HEK293 (cell line): ENCODE results near the gene FA2H.
"Not testable (repeated sequence)": the region's sequence is repeated elsewhere in the genome, so short reads cannot be mapped to it uniquely, and the experiment has no call there.

Experiments used
- CTCF ChIP-seq: fragments of 450-650 bp; formaldehyde crosslinking; IDR thresholded peaks from 2 replicates; pipeline ENCODE4 v1.5.1; 2016; ENCODE audit warnings: missing biosample characterization, missing genetic modification characterization
- HOXA7 ChIP-seq: sonication (generic); formaldehyde crosslinking; IDR thresholded peaks from 2 replicates; pipeline ENCODE4 v1.8.1; 2022; ENCODE audit warnings: missing genetic modification reagents, borderline replicate concordance
- MYNN ChIP-seq: fragments of 450-650 bp; formaldehyde crosslinking; IDR thresholded peaks from 2 replicates; pipeline ENCODE4 v1.5.1; 2016; ENCODE audit warnings: missing biosample characterization, missing genetic modification characterization, borderline replicate concordance
- PRDM10 ChIP-seq: fragments of 450-650 bp; formaldehyde crosslinking; IDR thresholded peaks from 2 replicates; pipeline ENCODE4 v1.5.1; 2016; ENCODE audit warnings: missing biosample characterization, missing genetic modification characterization
- SETDB1 ChIP-seq: IDR thresholded peaks from one replicate; pipeline ENCODE4 v1.6.1; 2017; ENCODE audit warnings: mild to moderate bottlenecking, low read length, moderate library complexity, mixed read lengths; ENCODE audit not compliant: insufficient read length
- ZBTB44 ChIP-seq: fragments of 450-650 bp; IDR thresholded peaks from 2 replicates; pipeline ENCODE4 v1.5.1; 2018; ENCODE audit warnings: missing biosample characterization, mild to moderate bottlenecking, missing genetic modification characterization
- ZNF140 ChIP-seq: fragments of 450-650 bp; formaldehyde crosslinking; IDR thresholded peaks from 2 replicates; pipeline ENCODE4 v1.5.1; 2016; ENCODE audit warnings: missing biosample characterization, missing genetic modification characterization
- ZNF391 ChIP-seq: fragments of 450-650 bp; formaldehyde crosslinking; IDR thresholded peaks from 2 replicates; pipeline ENCODE4 v1.5.1; 2016; ENCODE audit warnings: low read depth, missing biosample characterization, missing genetic modification characterization, borderline replicate concordance
- ZNF426 ChIP-seq: fragments of 450-650 bp; formaldehyde crosslinking; IDR thresholded peaks from 2 replicates; pipeline ENCODE4 v1.5.1; 2017; ENCODE audit warnings: missing biosample characterization, missing genetic modification characterization, mild to moderate bottlenecking, inconsistent platforms, moderate library complexity
- ZNF670 ChIP-seq: fragments of 450-650 bp; formaldehyde crosslinking; IDR thresholded peaks from 2 replicates; pipeline ENCODE4 v1.5.1; 2016; ENCODE audit warnings: missing biosample characterization, missing genetic modification characterization, low read depth
- ZNF747 ChIP-seq: fragments of 450-650 bp; formaldehyde crosslinking; IDR thresholded peaks from 2 replicates; pipeline ENCODE4 v1.5.1; 2016; ENCODE audit warnings: missing biosample characterization, missing genetic modification characterization
- ZNF792 ChIP-seq: fragments of 450-650 bp; formaldehyde crosslinking; IDR thresholded peaks from 2 replicates; pipeline ENCODE4 v1.5.1; 2016; ENCODE audit warnings: missing biosample characterization, missing genetic modification characterization

GRCh38 chr16:74668877-74669276, 105.7 kb downstream of the FA2H start:
- not testable (repeated sequence) for TF ChIP-seq HOXA7 (CRISPR knock-in tag); SETDB1; ZBTB44 (tag by site-specific recombination); MYNN; ZNF140 (tag by site-specific recombination); CTCF (tag by site-specific recombination); ZNF391; ZNF426 (tag by site-specific recombination); PRDM10 (tag by site-specific recombination); ZNF670; ZNF792 (tag by site-specific recombination); ZNF747 (tag by site-specific recombination)
